Epithelial cell of esophagus (primary cell): Measurements from ENCODE around the gene TOX4.

ENCODE experiments used
- DNase-seq: peaks from one replicate; pipeline ENCODE4 v3.0.0; 2010; ENCODE audit warnings: low read depth
- H3K4me3 ChIP-seq: 2 replicates; pipeline ENCODE4 v1.5.1; 2011; ENCODE audit warnings: mild to moderate bottlenecking, low read length, control low read depth
- TF ChIP-seq, protein P1 (sequence below): IDR thresholded peaks from 2 replicates; pipeline ENCODE4 v1.5.1; 2011; ENCODE audit warnings: low read depth, mild to moderate bottlenecking, low read length, control low read depth, inconsistent platforms; ENCODE audit not compliant: insufficient read depth; ENCODE audit errors: missing control alignments

Gene TOX4

DNA sequence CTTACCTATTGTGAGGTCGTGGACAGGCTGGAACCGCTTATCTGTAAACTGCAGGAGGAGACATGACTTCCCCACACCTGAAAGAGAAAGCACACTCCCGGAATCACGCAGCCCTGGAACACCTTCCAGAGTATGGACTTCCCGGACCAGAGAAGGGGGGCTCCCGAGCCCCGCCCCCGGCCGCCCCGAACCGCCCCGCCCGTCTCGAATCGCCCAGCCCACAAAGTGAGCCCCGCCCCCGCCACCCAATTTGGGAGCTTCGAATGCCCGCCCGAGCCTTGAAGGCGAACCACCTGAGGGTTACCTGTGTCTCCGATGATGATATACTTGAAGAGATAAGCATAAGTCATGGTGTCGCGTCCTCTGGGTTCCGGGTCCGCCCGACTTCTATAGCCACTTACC lies 471 bp upstream of the TOX4 start:
- peak overlapping the region; percentile 98 for H3K4me3 ChIP-seq
- peak; percentile 90 for DNase-seq
- TF ChIP-seq, protein P1, sequence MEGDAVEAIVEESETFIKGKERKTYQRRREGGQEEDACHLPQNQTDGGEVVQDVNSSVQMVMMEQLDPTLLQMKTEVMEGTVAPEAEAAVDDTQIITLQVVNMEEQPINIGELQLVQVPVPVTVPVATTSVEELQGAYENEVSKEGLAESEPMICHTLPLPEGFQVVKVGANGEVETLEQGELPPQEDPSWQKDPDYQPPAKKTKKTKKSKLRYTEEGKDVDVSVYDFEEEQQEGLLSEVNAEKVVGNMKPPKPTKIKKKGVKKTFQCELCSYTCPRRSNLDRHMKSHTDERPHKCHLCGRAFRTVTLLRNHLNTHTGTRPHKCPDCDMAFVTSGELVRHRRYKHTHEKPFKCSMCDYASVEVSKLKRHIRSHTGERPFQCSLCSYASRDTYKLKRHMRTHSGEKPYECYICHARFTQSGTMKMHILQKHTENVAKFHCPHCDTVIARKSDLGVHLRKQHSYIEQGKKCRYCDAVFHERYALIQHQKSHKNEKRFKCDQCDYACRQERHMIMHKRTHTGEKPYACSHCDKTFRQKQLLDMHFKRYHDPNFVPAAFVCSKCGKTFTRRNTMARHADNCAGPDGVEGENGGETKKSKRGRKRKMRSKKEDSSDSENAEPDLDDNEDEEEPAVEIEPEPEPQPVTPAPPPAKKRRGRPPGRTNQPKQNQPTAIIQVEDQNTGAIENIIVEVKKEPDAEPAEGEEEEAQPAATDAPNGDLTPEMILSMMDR: no peak

DNA sequence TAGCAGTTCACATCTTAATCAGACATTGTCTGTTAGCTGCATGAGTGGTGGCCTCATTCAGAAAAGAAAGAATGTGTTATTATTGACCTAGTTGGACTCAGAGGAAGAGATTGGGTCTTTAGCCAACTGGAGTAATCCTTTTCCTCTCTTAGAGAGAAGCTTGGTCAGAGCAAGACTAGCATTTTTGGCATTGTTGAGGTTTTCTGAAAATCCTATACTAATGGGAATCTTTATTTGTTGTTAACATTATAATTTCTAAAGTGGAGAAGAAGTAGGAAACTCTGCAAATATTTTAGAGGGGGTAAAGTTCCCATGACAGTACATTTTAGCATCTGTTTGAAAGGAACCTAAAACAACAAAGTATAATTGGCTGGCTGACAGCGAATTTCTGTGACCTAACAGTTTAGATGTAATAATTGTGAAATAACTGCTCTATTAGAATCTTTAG lies 9.7 kb downstream of the TOX4 start:
- H3K4me3 ChIP-seq: no peak overlapping the region
- TF ChIP-seq, protein P1: no peak
- no peak for DNase-seq

DNA sequence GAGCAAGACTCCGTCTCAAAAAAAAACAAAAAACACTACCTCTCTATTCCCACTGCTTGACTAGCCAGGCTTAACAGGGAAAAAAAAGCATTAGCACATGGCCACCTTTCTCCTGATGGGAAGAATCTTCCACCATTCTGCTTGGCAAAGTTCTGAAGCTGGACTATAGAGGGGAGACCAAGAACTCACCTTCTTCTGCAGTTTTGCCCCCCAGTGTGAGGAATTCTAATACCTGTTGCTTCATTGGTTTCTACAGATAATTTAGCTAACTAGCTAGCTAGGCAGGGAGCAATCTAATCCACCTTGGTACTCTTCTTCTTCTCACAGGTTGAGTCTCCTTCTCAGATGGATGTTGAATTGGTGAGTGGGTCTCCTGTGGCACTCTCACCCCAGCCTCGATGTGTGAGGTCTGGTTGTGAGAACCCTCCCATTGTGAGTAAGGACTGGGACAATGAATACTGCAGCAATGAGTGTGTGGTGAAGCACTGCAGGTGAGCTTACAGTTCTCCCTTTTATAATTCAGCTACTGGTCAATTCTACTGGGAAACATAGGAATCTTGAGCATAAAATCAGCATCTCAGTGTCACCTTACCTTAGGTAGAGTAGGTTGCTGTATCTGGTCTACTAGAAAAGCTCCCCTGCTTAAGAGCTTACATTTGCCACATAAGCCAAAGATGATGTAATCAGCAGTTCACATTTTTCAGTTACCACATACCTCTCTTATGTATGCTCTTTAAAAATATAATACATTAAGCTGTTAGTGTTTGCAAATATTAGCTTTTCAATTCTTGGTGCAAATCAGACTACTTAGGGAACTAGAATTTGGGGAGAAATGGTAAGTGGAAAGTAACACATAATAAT lies 18.1 kb downstream of the TOX4 start:
- TF ChIP-seq, protein P1: no peak
- H3K4me3 ChIP-seq: no peak overlapping the region
- no peak for DNase-seq

DNA sequence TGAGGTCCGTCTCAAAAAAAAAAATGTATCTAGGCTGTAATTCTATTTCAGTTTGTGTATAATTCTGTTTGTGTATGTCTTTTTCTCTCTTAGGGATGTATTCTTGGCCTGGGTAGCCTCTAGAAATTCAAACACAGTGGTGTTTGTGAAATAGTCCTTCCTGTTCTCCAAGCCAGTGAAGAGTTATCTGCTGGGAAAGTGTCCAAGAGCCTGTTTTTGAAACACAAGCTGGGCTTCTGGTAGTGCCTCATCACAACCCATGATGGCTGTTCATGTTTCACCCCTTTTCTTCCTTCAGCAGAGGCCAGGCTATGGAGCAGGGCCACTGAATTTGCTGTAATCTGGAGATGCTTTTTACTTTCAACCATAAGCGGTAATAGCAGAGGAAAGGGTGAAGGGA lies 19.5 kb downstream of the TOX4 start:
- DNase-seq: no peak
- H3K4me3 ChIP-seq: no peak overlapping the region
- TF ChIP-seq, protein P1: no peak

DNA sequence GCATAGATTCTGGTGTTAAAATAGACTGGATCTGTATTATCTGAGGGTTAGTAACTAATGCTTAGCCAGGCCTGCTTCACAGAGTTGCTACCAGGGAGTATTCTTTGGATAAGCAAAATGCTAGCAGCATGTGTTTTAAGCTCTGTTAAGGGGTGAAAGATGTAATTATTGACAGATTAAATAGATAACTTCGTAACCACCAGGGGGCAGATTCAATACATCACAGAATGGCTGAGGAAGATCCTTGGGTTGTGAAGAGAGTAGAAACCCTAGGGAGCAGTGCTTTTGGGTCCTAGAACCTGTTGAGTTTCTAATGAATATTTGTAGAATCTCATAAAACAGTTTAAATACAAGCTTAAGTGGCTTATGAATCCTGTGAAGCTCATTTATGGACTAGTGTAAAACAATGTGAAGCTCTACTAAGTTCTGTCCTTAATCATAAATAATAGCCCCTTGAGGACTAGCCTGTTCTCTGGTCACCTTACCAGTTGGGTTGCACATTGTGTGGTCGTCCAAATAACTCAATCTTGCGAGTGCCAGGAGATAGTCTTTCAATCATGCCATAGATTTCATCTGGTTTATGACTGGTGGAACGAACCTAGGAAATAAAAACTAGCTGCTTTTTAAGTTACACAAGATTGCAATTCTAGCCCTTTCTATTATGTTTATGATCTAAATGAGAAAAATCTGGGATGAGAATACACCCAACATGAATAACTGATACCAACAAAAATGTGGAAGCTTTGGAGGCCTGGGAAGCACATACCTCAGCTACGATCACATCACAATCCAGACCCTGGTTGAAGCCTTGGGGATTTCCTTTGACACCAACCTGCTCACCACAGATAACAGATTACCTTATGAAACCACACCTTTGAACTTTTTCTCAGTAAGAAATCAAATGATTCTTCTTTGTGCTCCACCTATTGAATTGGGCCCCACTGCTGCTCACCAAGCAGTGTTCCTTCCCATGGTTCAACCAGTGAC lies 21.8 kb downstream of the TOX4 start:
- TF ChIP-seq, protein P1: peak; percentile 52
- DNase-seq: peak; percentile 62
- H3K4me3 ChIP-seq: no peak overlapping the region

DNA sequence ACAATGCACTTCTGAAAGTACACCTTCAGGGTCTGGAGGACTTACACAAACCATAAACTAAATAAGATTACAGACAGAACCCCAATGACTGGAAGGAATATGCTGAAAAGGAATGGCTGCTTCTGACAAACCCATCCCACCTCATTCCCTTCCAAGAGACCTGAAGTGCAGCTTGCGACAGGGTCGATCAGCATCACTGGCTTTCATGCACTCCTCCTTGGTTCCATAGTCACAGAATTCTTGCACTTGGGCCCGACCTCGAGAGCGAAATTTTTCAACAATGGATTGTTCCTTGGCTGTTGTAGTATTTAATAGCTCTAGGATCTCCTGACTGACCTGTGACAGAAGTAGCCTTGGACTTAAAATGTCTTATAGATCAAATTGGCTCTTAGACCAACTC lies 24.6 kb downstream of the TOX4 start:
- TF ChIP-seq, protein P1: no peak
- DNase-seq: no peak
- no peak overlapping the region for H3K4me3 ChIP-seq
